Muscle of arm (tissue), 12 donors: ENCODE measurements around the gene LGALS16. TPM values are rescaled to one million over a fixed set of nuclear protein-coding genes. Genes with fewer than 3 reads are reported as not detected.
A peak's percentile ranks its signal among the peaks of the same experiment; 100 is the strongest.
"Not testable (repeated sequence)": the region's sequence is repeated elsewhere in the genome, so short reads cannot be mapped to it uniquely, and the experiment has no call there.

Experiments
- DNase-seq: peaks from one replicate; pipeline ENCODE4 v3.0.0-alpha.2; 2013
- polyA plus RNA-seq, 12 donors: library from polyadenylated mRNA; unstranded; fragments of 120-200 nt; gene quantifications; one replicate each; pipeline ENCODE4 v1.2.1, GENCODE V29; 2013; ENCODE audit not compliant: insufficient read length in 12 of 12

Gene LGALS16
- polyA plus RNA-seq, 12 donors: not detected

DNA sequence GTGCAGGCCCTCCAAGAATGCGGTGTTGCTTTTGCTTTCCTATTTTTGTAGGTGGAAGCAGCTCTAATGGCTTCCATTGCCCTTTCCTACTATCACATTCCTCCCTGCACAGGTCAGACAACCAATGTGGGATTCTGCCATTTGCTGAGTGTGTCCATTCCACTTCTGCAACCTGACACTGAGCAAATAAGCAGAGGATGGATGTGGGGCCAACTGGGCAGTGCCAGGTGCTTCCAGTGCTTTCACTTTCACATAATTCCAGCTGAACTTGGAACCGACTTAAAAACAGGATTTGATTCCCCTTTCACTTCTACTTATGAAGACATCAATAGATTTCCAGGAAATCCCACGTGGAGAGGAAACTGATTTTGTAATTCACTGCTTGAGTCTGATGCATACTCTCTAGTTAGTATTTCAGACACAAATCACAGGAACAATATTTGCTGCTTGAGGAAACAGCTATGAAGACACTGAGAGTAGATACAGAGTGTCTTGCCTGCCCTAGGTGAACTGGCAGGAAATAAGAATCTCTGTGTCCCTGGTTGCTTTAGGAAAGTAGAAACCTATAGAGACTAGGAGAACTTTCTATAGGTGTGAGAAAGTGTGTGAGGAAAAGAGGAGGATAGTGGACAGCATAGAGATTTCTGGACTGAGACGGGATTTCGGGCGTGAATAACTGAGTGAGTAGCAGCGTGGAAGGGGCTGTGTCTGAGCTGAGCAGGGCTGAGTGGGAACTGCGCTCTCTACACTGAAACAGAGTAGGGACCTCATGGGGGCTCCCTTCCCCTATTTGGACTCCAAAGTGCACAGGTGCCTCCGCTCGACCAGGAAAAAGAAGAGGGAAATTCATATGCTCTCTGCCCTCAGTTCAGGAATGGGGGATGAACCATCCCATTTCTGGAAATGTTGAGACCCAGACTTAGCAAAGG lies 22.5 kb downstream of the LGALS16 start:
- DNase-seq: peak; percentile 8

DNA sequence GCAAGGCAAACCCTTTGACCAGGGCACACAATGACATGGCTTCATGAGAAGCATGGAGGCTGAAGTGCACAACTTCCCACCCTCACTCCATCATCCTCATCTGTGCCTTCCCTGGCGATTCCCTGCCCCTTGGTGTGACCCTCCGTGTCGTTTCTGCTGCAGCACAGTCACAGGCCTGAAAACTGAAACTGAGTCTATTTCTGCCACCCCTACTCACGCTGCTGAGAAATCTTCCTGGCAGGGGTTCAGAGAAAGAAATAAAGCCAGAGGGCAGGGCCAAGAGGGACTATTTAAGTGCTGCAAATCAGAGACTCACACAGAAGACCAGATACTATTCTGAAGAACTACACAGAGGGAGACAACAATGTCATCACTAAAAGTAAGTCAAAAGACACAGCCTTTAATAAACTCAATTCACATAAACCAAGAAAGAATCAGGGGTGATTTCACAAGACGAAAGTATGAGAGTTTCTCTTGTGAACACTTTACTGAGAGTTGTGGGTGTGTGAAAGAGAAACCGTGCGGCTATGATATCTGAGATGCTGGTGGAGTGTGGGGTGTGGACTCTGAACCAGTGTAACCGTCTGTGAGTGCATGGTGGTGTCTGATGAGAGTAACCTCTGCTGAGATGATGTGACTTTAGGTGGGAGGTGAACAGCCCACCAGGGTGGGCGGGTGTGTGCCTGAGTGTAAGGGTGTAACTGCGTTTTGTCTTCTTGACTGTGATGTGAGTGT lies 23.5 kb downstream of the LGALS16 start:
- DNase-seq: peak; percentile 15

DNA sequence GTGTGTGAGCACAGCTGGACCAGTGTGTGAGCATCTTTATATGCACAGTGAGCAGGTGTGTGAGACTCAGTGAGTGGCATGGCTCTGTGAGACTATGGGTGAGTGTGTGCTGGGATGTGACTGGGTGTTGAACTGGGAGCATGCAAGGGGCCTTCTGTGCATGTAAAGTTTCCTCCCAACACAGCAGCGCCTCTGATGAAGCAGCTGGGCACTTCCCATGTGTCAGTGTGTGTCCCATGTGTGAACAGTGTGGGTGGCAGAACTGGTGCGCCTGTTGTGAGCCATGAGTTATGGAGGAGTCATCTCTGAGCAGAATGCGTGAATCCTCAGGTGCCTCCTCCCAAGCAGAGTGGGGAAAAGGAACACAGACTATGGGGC lies 24.1 kb downstream of the LGALS16 start:
- DNase-seq: no peak

DNA sequence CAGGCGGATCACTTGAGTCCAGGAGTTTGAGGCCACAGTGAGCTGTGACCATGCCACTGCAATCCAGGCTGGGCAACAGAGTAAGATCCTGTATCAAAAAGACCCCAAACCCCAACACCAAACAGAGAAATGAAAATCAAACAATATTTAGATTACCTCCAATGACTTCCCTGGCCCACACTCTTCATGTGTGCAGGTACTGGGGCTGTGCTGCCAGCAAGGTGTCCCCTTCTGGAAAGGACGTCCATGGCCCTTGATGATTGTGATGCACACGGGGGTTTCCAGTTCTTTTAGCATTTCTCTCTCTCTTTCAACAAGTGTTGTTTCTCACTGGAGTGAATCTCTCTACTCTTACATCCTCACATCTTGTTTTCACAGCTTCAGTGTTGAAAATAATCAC lies 24.9 kb downstream of the LGALS16 start:
- DNase-seq: no peak

DNA sequence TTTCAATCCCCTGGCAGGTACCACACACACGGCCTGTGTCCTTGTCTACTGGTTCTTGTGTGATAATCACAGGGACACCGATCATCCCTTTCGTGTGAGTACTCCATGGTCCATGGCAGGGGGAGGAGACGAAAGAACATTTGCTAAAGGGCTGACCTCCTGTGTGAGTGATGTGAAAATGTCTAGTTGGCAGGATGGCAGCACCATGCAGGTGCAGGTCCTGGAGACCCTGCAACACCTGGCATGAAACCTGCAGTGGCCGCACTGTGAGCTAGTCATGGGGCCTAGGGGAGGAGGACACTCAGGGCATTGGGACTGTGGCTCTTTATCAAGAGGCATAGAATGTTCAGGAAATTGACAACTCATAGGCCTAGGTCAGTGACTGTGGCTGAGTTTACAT lies 25.7 kb downstream of the LGALS16 start:
- no peak for DNase-seq

DNA sequence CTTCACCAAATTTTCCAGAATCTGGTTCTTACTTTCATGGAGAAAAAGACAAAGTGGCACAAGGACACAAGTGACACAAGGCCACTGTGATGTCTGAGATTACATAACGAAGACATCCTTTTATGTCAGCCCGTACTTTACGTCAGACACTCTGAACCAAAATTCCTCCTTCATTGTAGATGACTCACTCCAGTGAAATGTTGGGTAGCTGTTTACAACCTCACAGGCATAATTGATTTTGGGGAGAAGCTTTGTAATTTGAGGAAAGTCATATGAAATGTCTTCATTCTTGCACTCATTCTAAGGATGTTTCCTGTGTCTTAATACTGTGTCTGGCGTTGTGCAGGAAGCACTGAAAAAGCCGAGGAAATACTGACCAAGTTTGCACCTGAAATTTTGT lies 28.6 kb downstream of the LGALS16 start:
- no peak for DNase-seq

DNA sequence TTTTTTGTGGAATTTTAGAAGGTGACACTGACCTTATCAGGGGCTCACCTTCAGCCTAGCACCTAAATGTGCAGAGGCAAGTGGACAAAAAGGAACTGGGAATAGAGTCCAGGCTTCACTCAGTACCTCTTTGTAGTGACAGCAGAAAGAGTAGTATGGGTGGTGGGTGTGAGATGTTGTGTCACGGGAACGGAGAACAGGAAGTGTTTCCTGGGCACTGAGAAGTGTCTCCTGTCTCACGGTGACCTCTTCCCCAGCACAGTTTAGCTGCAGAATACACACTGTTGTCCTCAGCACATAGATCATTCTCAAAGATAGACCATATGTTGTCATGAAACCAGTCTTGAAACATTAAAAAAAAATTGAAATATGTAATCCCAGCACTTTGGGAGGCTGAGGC lies 31.0 kb downstream of the LGALS16 start:
- no peak for DNase-seq

DNA sequence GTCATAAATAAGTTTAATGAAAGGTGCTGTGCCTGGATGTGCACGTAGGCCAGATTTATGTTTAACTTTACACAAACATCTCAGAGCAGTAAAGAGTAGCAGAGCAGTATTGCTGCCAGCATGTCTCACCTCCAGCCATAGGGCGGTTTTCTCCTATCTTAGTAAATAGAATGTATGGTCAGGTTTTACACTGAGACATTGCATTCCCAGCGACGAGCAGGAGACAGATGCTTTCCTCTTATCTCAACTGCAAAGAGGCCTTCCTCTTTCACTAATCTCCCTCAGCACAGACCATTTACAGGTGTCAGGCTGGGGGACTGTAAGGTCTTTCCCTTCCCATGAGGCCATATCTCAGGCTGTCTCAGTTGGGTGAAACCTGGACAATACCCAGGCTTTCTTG lies 32.9 kb downstream of the LGALS16 start:
- not testable (repeated sequence) for DNase-seq

DNA sequence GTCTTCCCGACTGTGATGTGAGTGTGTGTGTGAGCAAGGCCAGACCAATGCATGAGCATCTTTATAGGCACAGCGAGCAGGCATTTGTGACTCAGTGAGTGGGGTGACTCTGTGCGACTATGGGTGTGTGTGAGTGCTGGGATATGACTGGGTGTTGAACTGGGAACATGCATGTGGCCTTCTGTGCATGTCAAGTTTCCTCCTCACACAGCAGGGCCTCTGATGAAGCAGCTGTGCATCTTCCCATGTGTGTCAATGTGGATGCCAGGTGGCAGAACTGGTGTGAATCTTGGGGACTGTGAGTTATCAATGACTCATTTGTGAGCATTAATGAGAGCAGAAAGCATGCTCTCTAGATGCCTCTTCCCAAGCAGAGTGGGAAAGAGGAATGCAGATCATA lies 36.5 kb downstream of the LGALS16 start:
- no peak for DNase-seq

DNA sequence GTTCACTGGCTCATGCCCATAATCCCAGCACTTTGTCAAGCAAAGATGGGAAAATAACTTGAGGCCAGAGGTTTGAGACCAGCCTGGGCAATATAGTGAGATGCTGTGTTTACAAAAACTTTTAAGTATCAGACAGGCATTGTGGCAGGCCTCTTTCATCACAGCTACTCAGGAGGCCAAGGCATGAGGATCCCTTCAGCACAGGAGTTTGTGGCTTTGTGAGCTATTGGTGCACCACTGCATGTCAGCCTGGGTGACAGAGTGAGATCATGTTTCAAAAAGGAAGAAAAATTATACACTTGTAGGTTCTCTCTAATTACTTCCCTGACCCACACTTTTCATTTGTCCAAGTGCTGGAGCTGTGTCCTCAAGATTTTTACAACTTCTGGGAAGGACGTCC lies 37.1 kb downstream of the LGALS16 start:
- no peak for DNase-seq

DNA sequence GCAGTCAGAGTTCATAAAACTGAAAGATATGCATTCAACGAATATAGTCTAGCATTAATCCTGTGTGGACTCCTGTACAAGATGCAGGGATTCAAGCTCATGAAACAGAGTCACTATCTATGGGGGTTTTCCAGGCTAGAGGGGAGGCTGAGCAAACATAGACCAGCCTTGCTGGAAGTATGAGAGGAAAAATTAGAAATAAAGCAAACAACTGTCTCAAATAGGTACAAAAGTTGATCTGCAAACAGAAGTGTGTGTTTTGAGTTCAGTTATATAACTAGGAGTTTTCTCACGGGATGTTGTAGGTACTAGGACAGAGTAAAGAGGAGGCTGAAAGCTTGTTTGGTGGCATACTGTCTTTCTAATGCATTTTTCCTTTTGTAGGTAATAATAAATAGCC lies 40.0 kb downstream of the LGALS16 start:
- DNase-seq: no peak

DNA sequence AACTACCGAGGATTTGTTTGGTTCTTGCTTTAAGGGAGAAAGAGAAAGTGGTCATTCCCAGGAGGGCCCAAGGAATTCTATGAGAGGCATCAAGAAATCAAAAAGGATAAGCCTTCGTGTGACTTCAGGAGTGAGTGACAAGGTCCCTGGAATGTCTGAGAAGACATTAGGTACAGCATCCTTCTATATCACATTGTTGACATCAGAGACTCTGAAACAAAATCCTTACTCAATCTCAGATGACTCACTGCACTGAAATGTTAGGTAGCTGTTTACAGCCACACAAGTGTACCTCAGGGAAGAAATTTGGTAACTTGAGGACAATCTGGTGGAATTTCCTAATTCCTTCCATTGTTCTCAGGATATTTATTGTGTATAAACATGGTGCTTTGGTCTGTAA lies 40.7 kb downstream of the LGALS16 start:
- DNase-seq: no peak

DNA sequence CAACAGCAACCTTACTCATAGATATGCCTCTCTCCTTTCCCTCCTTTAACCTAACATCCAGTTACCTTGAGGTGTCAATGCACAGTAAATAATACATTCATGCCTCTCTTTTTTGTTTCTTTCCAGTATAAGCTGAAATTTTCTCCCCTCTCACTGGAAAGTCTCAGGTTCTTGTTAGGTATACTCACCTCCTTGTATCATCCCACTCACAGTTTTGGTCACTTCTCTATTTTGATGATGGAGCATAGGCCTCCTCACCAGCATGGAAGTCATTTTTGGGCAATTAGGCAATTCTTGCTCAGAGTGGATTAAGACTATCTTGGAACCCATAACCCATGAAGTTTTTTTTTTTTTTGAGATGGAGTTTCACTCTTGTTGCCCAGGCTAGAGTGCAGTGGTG lies 42.8 kb downstream of the LGALS16 start:
- DNase-seq: no peak

DNA sequence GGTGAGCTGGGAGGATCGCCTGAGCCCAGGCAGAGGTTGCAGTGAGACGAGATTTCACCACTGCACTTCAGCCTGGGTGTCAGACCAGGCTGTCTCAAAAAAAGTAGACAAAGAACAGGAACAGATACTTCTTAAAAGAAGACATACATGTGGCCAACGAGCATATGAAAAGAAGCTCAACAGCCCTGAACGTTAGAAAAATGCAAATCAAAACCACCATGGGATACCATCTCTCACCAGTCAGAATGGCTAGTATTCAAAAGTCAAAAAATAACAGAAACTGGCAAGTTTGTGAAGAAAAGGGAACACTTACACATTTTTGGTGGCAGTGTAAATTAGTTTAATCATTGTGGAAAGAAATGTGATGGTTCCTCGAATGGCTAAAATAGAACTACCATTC lies 45.6 kb downstream of the LGALS16 start:
- DNase-seq: no peak

DNA sequence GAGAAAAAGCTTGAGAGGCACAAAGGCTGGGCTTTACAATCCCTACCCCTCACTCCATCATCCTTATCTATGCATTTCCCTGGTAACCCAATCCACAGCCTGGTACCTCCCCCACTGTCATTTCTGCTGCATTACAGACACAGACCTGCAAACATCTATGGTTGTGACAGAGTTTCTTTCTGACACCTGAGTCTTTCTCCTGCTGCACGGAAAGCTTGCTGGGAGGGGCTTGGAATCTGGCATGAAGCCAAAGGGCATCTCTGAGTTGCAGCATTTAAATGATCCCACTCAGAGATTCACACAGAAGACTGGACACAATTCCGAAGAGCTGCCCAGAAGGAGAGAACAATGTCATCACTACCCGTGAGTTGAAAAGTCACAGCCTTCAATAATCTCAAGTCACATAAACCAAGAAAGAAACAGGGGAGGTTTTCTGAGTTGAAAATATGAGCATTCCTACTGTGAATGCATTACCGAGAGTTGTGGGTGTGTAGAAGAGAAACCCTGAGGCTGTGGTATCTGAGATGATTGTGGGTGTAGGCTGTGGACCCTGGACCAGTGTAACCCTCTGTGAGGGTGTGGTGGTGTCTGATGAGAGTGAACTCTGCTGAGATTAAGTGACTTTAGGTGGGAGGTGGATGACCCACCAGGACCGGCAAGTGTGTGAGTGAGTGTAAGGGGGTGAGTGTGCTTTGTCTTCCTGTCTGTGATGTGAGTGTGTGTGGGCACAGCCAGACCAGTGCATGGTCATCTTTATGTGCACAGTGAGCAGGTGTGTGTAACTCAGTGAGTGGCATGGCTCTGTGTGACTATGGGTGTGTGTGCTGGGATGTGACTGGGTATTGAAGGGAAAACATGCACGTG lies 48.7 kb downstream of the LGALS16 start, which contains the start of gene LGALS14:
Gene LGALS14, plus strand, starts transcription at position 301 of the 864 bp plus-strand sequence. Its CDS starts 48 bp downstream, at position 349.
- no peak for DNase-seq

DNA sequence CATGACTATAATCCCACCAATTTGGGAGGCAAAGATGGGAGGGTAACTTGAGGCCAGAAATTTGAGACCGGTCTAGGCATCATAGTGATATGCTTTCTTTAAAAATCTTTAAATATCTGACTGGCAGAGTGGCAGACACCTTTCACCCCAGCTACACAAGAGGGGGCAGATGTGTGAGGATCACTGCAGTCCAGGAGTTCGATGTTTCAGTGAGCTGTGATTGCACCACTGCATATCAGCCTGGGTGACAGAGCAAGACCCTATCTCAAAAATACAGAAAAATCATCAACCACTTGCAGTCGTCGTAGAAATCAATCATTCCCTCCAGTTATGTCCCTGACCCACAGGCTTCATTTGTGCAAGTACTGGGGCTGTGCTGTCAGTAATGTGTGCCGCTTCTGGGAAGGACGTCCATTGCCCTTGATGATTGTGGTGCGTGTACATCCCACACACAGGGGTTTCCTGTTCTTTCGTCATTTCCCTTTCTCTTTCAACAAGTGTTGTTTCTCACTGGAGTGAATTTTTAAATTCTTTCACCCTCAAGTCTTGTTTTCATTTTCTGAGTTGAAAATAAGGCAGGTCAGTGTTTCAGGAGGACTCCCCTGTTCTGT lies 50.0 kb downstream of the LGALS16 start:
- DNase-seq: no peak

DNA sequence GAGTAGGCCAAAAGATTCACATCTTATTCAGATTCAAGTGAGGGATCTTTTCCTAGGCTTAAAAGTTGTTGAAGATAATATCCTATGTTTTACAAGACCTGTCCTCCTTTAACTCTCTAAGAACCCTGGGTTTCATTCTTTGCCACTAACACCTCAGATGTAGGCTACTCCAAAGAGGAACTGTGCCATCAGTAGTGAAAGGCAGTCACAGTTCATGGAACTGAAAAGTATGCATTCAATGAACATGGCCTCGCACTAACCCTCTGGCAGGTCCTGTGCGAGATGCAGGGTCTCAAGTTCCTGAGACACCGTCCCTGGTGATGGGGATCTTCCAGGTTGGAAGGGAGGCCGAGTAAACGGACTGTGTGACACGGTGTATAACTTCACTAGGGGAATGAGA lies 52.9 kb downstream of the LGALS16 start:
- DNase-seq: no peak

DNA sequence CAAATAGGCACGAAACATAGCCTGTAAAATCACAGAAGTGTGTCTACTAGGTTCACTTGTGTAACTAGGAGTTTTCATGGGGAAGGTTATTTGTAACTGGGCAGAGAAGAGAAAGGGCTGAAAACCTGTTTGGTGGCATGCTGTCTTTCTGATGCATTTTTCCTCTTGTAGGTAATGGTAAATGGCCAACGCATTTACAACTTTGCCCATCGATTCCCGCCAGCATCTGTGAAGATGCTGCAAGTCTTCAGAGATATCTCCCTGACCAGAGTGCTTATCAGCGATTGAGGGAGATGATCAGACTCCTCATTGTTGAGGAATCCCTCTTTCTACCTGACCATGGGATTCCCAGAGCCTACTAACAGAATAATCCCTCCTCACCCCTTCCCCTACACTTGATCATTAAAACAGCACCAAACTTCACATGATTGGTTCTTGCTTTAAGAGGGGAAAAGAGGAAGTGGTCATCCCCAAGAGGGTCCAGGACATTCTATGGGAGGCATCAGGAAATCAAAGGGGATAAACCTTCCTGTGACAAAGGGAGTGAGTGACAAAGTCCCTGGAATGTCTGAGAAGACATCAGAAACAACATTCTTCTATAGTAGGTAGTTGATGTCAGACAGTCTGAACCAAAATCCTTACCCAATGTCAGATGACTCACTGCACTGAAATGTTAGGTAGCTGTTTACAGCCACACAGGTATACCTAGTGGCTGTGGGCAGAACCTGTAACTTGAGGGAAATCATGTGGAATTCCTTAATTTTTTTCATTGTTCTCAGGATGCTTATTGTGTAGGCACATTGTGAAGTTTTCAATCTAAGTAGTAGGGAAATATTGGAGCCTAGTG lies 53.5 kb downstream of the LGALS16 start:
- no peak for DNase-seq
